ENCODE results near the gene ZFYVE28.

DNA sequence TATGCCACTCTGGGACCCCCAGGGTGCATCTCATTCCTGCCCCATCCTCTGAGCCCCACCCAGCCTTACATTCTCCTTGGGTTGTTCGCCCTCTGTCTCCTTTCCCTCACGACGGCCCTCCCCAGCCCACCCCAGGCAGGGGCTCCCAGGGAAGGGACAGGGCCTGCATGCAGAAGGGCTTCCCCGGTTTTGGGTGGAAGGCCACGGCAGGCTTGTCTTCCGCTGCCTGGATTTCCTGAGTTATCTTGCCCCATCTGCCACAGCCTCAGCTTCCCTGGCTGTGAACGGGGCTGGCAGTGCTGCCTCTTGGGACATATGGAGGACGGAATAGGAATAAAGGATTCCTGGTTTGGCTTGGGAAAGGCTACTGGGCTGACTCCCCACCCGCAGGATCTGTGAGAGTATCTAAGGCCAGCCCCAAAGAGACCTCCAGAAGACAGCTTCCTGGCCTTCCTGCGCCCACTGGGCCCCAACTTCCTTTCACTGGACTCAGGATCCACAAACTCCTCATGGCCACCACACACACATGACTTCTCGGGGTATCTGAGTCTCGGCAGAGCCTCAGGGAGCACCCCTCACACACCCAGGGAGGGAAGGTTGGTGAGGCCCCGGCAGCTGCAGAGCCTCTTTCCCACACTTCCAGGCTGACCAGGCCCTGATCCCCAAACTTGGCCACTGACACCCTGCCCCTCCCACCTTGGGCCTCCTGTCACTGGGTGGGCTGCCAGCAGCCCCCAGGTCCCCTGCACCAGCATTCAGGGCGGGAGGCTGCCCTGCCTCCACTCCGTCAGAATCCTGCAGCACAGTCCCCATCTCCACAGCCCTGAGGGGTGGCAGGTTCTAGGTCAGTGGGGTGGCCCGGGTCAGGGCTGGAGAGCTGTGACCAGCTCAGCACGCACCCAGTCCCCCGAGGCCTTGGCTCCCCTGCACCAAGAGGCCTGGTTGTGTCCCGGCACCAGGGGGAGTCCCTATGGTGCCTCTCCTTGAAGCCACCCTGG is 153.0 kb downstream of the ZFYVE28 start:
- TF ChIP-seq, protein P1, sequence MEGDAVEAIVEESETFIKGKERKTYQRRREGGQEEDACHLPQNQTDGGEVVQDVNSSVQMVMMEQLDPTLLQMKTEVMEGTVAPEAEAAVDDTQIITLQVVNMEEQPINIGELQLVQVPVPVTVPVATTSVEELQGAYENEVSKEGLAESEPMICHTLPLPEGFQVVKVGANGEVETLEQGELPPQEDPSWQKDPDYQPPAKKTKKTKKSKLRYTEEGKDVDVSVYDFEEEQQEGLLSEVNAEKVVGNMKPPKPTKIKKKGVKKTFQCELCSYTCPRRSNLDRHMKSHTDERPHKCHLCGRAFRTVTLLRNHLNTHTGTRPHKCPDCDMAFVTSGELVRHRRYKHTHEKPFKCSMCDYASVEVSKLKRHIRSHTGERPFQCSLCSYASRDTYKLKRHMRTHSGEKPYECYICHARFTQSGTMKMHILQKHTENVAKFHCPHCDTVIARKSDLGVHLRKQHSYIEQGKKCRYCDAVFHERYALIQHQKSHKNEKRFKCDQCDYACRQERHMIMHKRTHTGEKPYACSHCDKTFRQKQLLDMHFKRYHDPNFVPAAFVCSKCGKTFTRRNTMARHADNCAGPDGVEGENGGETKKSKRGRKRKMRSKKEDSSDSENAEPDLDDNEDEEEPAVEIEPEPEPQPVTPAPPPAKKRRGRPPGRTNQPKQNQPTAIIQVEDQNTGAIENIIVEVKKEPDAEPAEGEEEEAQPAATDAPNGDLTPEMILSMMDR (IDR thresholded peaks at IDR 0.05), result no peak
- TF ChIP-seq POLR2A (IDR thresholded peaks at IDR 0.05) (no peak), EP300 (IDR thresholded peaks at IDR 0.05) (no peak)

All from stomach (tissue), 4 donors.